ENCODE measurements around the gene HLA-DRB1.
"Not testable (repeated sequence)": the region's sequence is repeated elsewhere in the genome, so short reads cannot be mapped to it uniquely, and the experiment has no call there.

The HLA-DRB1 gene

GRCh38 chr6:32589596-32590449 is at the start of gene HLA-DRB1:
Gene HLA-DRB1 (minus strand): TSS chr6:32589848. CDS start chr6:32589742, 106 bp downstream.
- TF ChIP-seq, protein P1, sequence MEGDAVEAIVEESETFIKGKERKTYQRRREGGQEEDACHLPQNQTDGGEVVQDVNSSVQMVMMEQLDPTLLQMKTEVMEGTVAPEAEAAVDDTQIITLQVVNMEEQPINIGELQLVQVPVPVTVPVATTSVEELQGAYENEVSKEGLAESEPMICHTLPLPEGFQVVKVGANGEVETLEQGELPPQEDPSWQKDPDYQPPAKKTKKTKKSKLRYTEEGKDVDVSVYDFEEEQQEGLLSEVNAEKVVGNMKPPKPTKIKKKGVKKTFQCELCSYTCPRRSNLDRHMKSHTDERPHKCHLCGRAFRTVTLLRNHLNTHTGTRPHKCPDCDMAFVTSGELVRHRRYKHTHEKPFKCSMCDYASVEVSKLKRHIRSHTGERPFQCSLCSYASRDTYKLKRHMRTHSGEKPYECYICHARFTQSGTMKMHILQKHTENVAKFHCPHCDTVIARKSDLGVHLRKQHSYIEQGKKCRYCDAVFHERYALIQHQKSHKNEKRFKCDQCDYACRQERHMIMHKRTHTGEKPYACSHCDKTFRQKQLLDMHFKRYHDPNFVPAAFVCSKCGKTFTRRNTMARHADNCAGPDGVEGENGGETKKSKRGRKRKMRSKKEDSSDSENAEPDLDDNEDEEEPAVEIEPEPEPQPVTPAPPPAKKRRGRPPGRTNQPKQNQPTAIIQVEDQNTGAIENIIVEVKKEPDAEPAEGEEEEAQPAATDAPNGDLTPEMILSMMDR (IDR thresholded peaks at IDR 0.05; ENCODE audit: insufficient read depth, low read depth, low read length, missing control alignments), result no peak
- H3K4me3 ChIP-seq (ENCODE audit: low read length), result no peak within 1 kb of the TSS
- peak; percentile 32 for DNase-seq (ENCODE audit: low read depth)

- TF ChIP-seq, protein P1 (IDR thresholded peaks at IDR 0.05; ENCODE audit: insufficient read depth, low read depth, low read length, missing control alignments), result no peak
- DNase-seq (ENCODE audit: low read depth), result no peak
- no peak overlapping the region for H3K4me3 ChIP-seq (ENCODE audit: low read length)
Measured at GRCh38 chr6:32638532-32639219, 49.0 kb upstream of the HLA-DRB1 start.

- DNase-seq (ENCODE audit: low read depth), result no peak
- no peak overlapping the region for H3K4me3 ChIP-seq (ENCODE audit: low read length)
- TF ChIP-seq, protein P1 (IDR thresholded peaks at IDR 0.05; ENCODE audit: insufficient read depth, low read depth, low read length, missing control alignments), result no peak
Measured at GRCh38 chr6:32637883-32638282, 48.2 kb upstream of the HLA-DRB1 start.

- no peak for DNase-seq (ENCODE audit: low read depth)
- TF ChIP-seq, protein P1 (IDR thresholded peaks at IDR 0.05; ENCODE audit: insufficient read depth, low read depth, low read length, missing control alignments), result no peak
- H3K4me3 ChIP-seq (ENCODE audit: low read length), result no peak within 1 kb of the TSS
Measured at GRCh38 chr6:32637219-32637880, 47.7 kb upstream of the HLA-DRB1 start, which contains the start of gene HLA-DQA1. Gene HLA-DQA1 (plus strand): TSS chr6:32637406. CDS start chr6:32637459, 53 bp downstream.

- no peak overlapping the region for H3K4me3 ChIP-seq (ENCODE audit: low read length)
- DNase-seq (ENCODE audit: low read depth), result peak; percentile 11
- TF ChIP-seq, protein P1 (IDR thresholded peaks at IDR 0.05; ENCODE audit: insufficient read depth, low read depth, low read length, missing control alignments), result no peak
Measured at GRCh38 chr6:32635526-32636123, 46.0 kb upstream of the HLA-DRB1 start.

- not testable (repeated sequence) for DNase-seq (ENCODE audit: low read depth); H3K4me3 ChIP-seq (ENCODE audit: low read length)
Measured at GRCh38 chr6:32629793-32630192, 40.1 kb upstream of the HLA-DRB1 start.

- no peak overlapping the region for H3K4me3 ChIP-seq (ENCODE audit: low read length)
- DNase-seq (ENCODE audit: low read depth), result no peak
Measured at GRCh38 chr6:32627831-32628230, 38.2 kb upstream of the HLA-DRB1 start.

More at GRCh38 chr6:32627831-32628230, 38.2 kb upstream of the HLA-DRB1 start:
- TF ChIP-seq, protein P1 (IDR thresholded peaks at IDR 0.05; ENCODE audit: insufficient read depth, low read depth, low read length, missing control alignments), result no peak

All from epithelial cell of esophagus (primary cell).